HG03064 (cell line): ENCODE results near the gene ZCWPW1.
"Not testable (repeated sequence)": the region's sequence is repeated elsewhere in the genome, so short reads cannot be mapped to it uniquely, and the experiment has no call there.

ENCODE experiments used
- ATAC-seq: cut with Tn5 transposase; IDR thresholded peaks from one replicate; pipeline ENCODE4 v1.9.1; 2021; ENCODE audit warnings: low read depth; ENCODE audit not compliant: unreplicated experiment

The ZCWPW1 gene

GRCh38 chr7:100456562-100456961, 28.1 kb upstream of the ZCWPW1 start:
- ATAC-seq = no peak

GRCh38 chr7:100455206-100455605, 26.7 kb upstream of the ZCWPW1 start:
- ATAC-seq = no peak

- not testable (repeated sequence) for ATAC-seq
Observed at GRCh38 chr7:100453854-100454253, 25.4 kb upstream of the ZCWPW1 start.

- ATAC-seq = no peak
Observed at GRCh38 chr7:100452513-100452912, 24.0 kb upstream of the ZCWPW1 start.

GRCh38 chr7:100449190-100449795, 20.8 kb upstream of the ZCWPW1 start:
- ATAC-seq = no peak

- not testable (repeated sequence) for ATAC-seq
Observed at GRCh38 chr7:100447363-100447762, 18.9 kb upstream of the ZCWPW1 start.

GRCh38 chr7:100446040-100446439, 17.5 kb upstream of the ZCWPW1 start:
- no peak for ATAC-seq

GRCh38 chr7:100444311-100445278, 16.1 kb upstream of the ZCWPW1 start:
- ATAC-seq = no peak

GRCh38 chr7:100443096-100443840, 14.8 kb upstream of the ZCWPW1 start:
- no peak for ATAC-seq

GRCh38 chr7:100441641-100442535, 13.4 kb upstream of the ZCWPW1 start:
- ATAC-seq = no peak

- ATAC-seq = not testable (repeated sequence)
Observed at GRCh38 chr7:100439244-100439643, 10.7 kb upstream of the ZCWPW1 start.

- ATAC-seq = not testable (repeated sequence)
Observed at GRCh38 chr7:100438731-100439130, 10.2 kb upstream of the ZCWPW1 start.

GRCh38 chr7:100438172-100438571, 9.7 kb upstream of the ZCWPW1 start:
- no peak for ATAC-seq

- no peak for ATAC-seq
Observed at GRCh38 chr7:100437150-100438100, 8.9 kb upstream of the ZCWPW1 start.

- ATAC-seq = peak; percentile 31
Observed at GRCh38 chr7:100435401-100436304, 7.2 kb upstream of the ZCWPW1 start.

GRCh38 chr7:100434297-100435144, 6.0 kb upstream of the ZCWPW1 start:
- no peak for ATAC-seq
